ENCODE results near the gene MAPK8IP3. TPM values are rescaled to one million over a fixed set of nuclear protein-coding genes. Genes with fewer than 3 reads are reported as not detected.

MAPK8IP3 gene
- polyA plus RNA-seq, 3 donors, result 55.4 to 85.5 (median 78.5) TPM

- no peak for DNase-seq
Measured at GRCh38 chr16:1773703-1774447, 67.9 kb downstream of the MAPK8IP3 start.

- DNase-seq, result no peak
Measured at GRCh38 chr16:1774448-1774780, 68.4 kb downstream of the MAPK8IP3 start.

- DNase-seq, result no peak
Measured at GRCh38 chr16:1775006-1775845, 69.2 kb downstream of the MAPK8IP3 start.

GRCh38 chr16:1775846-1776671 lies 70.1 kb downstream of the MAPK8IP3 start:
- DNase-seq, result no peak

- no peak for DNase-seq
Measured at GRCh38 chr16:1776672-1776955, 70.6 kb downstream of the MAPK8IP3 start.

GRCh38 chr16:1776991-1777374 lies 71.0 kb downstream of the MAPK8IP3 start:
- DNase-seq, result no peak

GRCh38 chr16:1777375-1778199 lies 71.6 kb downstream of the MAPK8IP3 start:
- no peak for DNase-seq

GRCh38 chr16:1778200-1779179 lies 72.5 kb downstream of the MAPK8IP3 start:
- DNase-seq, result no peak

GRCh38 chr16:1779234-1779701 lies 73.3 kb downstream of the MAPK8IP3 start:
- DNase-seq, result no peak

GRCh38 chr16:1779741-1780676 lies 74.0 kb downstream of the MAPK8IP3 start:
- no peak for DNase-seq

GRCh38 chr16:1780677-1781072 lies 74.7 kb downstream of the MAPK8IP3 start:
- no peak for DNase-seq

- DNase-seq, result no peak
Measured at GRCh38 chr16:1781254-1781653, 75.3 kb downstream of the MAPK8IP3 start.

- DNase-seq, result no peak
Measured at GRCh38 chr16:1781758-1782407, 75.9 kb downstream of the MAPK8IP3 start.

- peak; percentile 100 for DNase-seq
Measured at GRCh38 chr16:1782408-1783264, 76.6 kb downstream of the MAPK8IP3 start, which contains the start of the genes NUBP2 and SPSB3. TSS of gene NUBP2 (plus strand) at chr16:1782960. CDS start at chr16:1783021, 61 bp downstream. TSS of gene SPSB3 (minus strand) at chr16:1782571. CDS start at chr16:1781483, 1,088 bp downstream.

- DNase-seq, result no peak
Measured at GRCh38 chr16:1784977-1785845, 79.2 kb downstream of the MAPK8IP3 start.

- no peak for DNase-seq
Measured at GRCh38 chr16:1785846-1786170, 79.8 kb downstream of the MAPK8IP3 start.
